HL-60 (cell line): ENCODE results near the gene RPH3AL.

Experiments used
- CTCF ChIP-seq: IDR thresholded peaks from one replicate; pipeline ENCODE4 v1.5.1; 2011; ENCODE audit warnings: low read length, control low read depth, inconsistent platforms; ENCODE audit not compliant: insufficient read depth
- POLR2AphosphoS5 ChIP-seq: IDR thresholded peaks from 2 replicates; pipeline ENCODE4 v1.6.1; 2012; ENCODE audit warnings: low read depth
- REST ChIP-seq: IDR thresholded peaks from 2 replicates; pipeline ENCODE4 v1.6.1; 2012; ENCODE audit warnings: low read depth; ENCODE audit not compliant: insufficient replicate concordance

- TF ChIP-seq CTCF (no peak), REST (no peak), POLR2AphosphoS5 (no peak)
Observed at GRCh38 chr17:323721-324571, 28.7 kb downstream of the RPH3AL start.
